ENCODE data around the gene PARN.
A peak's percentile ranks its signal among the peaks of the same experiment; 100 is the strongest.

PARN gene

DNA sequence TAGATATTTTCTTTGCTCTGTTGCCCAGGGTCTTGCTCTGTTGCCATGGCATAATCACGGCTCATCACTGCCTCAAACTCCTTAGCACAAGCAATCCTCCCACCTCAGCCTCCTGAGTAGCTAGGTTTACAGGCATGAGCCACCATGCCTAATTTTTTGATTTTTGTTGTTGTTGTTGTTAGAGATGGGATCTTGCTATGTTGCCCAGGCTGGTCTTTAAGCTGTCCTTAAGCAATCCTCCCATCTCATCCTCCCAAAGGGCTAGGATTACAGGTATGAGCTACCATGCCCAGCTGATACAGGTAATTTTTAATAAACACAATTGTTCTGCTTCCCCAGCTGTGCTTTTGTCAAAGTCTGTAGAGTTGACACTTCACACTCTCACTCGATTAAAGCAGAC lies 159.3 kb downstream of the PARN start:
- Histone ChIP-seq H3K4me1 (ENCODE audit: control insufficient read depth, insufficient read depth, low read length) (no peaks in the 10 kb centered on the region), H3K4me3 (ENCODE audit: low read depth, low read length) (no peak overlapping the region), H3K9me3 (ENCODE audit: control insufficient read depth, insufficient read depth, low read depth, low read length) (no peaks in the 10 kb centered on the region), H3K36me3 (ENCODE audit: control insufficient read depth in 2 of 2, insufficient read depth in 1 of 2, low read length in 2 of 2) (no peaks in the 10 kb centered on the region; a peak in 1 of 3 replicates), H3K27ac (ENCODE audit: extremely low read depth, low read depth, low read length) (no peak overlapping the region)
- ChIA-PET CTCF (no interaction called here), POLR2A (no interaction called here)
- peak; percentile 77; the same call in 1 of the 2 replicates for TF ChIP-seq ZNF121 (tag by site-specific recombination; IDR thresholded peaks at IDR 0.05)
- no peak for TF ChIP-seq ZNF426 (tag by site-specific recombination; IDR thresholded peaks at IDR 0.05)
- no peak for TF ChIP-seq ZFP69B (tag by site-specific recombination; IDR thresholded peaks at IDR 0.05)

DNA sequence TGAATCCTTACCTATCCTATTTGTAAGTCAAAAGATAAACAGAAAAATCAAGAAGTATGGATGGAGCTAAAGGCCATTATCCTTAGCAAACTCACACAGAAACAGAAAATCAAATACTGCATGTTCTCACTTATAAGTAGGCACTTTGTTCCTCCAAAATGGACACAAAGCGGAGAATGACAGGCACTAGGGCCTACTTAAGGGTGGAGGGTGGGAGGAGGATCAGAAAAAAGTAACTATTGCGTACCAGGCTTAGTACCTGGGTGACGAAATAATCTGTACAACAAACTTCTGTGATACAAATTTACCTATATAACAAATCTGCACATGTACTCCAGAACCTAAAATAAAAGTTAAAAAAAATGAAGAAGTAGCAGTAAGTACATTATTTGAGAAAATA lies 164.3 kb downstream of the PARN start:
- Histone ChIP-seq H3K36me3 (ENCODE audit: control insufficient read depth in 2 of 2, insufficient read depth in 1 of 2, low read length in 2 of 2) (peaks cover 0 to 6% of the 10 kb centered on the region in 2 experiments; a peak in 1 of 3 replicates), H3K9me3 (ENCODE audit: control insufficient read depth, insufficient read depth, low read depth, low read length) (no peaks in the 10 kb centered on the region), H3K27ac (ENCODE audit: extremely low read depth, low read depth, low read length) (no peak overlapping the region), H3K4me3 (ENCODE audit: low read depth, low read length) (no peak overlapping the region), H3K4me1 (ENCODE audit: control insufficient read depth, insufficient read depth, low read length) (no peaks in the 10 kb centered on the region)
- ChIA-PET POLR2A (no interaction called here), CTCF (interaction anchor here (0.6 to 1.7 kb wide), 3 partner anchors 36 to 164 kb away, joined by 3 to 4 read pairs (median 3); no protein-coding TSS in a partner anchor)
- TF ChIP-seq TSHZ1 (tag by site-specific recombination; IDR thresholded peaks at IDR 0.05; ENCODE audit: borderline replicate concordance) (no peak), ZNF132 (tag by site-specific recombination; IDR thresholded peaks at IDR 0.05; ENCODE audit: borderline replicate concordance) (no peak), ZXDB (tag by site-specific recombination; IDR thresholded peaks at IDR 0.05) (no peak), ZNF146 (tag by site-specific recombination; IDR thresholded peaks at IDR 0.05) (no peak), ZNF596 (tag by site-specific recombination; IDR thresholded peaks at IDR 0.05) (no peak), SETDB1 (IDR thresholded peaks at IDR 0.05; ENCODE audit: insufficient read length, low read length) (no peak), ZNF423 (tag by site-specific recombination; IDR thresholded peaks at IDR 0.05) (no peak), GLIS1 (tag by site-specific recombination; IDR thresholded peaks at IDR 0.05) (no peak), ZNF677 (tag by site-specific recombination; IDR thresholded peaks at IDR 0.05) (no peak), ZNF391 (tag by site-specific recombination; IDR thresholded peaks at IDR 0.05; ENCODE audit: borderline replicate concordance, low read depth) (no peak), ZBTB48 (tag by site-specific recombination; IDR thresholded peaks at IDR 0.05) (no peak), ZNF785 (tag by site-specific recombination; IDR thresholded peaks at IDR 0.05) (no peak), FEZF1 (tag by site-specific recombination; IDR thresholded peaks at IDR 0.05) (no peak), HOXC10 (CRISPR knock-in tag; IDR thresholded peaks at IDR 0.05) (no peak), RBAK (tag by site-specific recombination; IDR thresholded peaks at IDR 0.05) (no peak), ZBTB10 (tag by site-specific recombination; IDR thresholded peaks at IDR 0.05) (no peak), OVOL3 (tag by site-specific recombination; IDR thresholded peaks at IDR 0.05) (no peak), ZNF266 (tag by site-specific recombination; IDR thresholded peaks at IDR 0.05; ENCODE audit: low read depth) (no peak)

Measured in HEK293 (cell line).